Left colon (tissue), 2 donors: ENCODE data around the gene SUN2. TPM values are rescaled to one million over a fixed set of nuclear protein-coding genes. Genes with fewer than 3 reads are reported as not detected.
A peak's percentile ranks its signal among the peaks of the same experiment; 100 is the strongest.
"Not testable (repeated sequence)": the region's sequence is repeated elsewhere in the genome, so short reads cannot be mapped to it uniquely, and the experiment has no call there.

Experiments
- ATAC-seq: fragments of 200-7000 bp; cut with Tn5 transposase; one replicate; pipeline ENCODE4 v1.9.1; 2020; ENCODE audit warnings: mild to moderate bottlenecking, moderate library complexity
- DNase-seq, 2 donors: peaks; one replicate each; pipeline ENCODE4 v3.0.0-alpha.2; 2020
- intact Hi-C, 2 donors: fragments of 100-400 bp; cut with DNase I in 1 of 2; cut with micrococcal nuclease in 1 of 2; formaldehyde crosslinking; loops; one replicate each; pipeline versions ENCODE4 v1.11.2 to v1.14.0; 2022; cut with DNase I, micrococcal nuclease
- long read RNA-seq: library from polyadenylated mRNA; unstranded; transcript quantifications from one replicate; pipeline ENCODE4 v2.0.0, GENCODE V29; 2021
- total RNA-seq, 2 donors: library from RNA; stranded (reverse); fragmentation: NEBNext Ultra II Directional; extraction: Animal tissue kit (Norgen Biotek cat#: 25700); gene quantifications; one replicate each; pipeline ENCODE4 v1.2.1, GENCODE V29; 2021
- donor health status: DM: no; HTN: no; CAD: no.
- donor health status: DM: yes; HTN: yes; CAD: no.

The SUN2 gene, protein sequence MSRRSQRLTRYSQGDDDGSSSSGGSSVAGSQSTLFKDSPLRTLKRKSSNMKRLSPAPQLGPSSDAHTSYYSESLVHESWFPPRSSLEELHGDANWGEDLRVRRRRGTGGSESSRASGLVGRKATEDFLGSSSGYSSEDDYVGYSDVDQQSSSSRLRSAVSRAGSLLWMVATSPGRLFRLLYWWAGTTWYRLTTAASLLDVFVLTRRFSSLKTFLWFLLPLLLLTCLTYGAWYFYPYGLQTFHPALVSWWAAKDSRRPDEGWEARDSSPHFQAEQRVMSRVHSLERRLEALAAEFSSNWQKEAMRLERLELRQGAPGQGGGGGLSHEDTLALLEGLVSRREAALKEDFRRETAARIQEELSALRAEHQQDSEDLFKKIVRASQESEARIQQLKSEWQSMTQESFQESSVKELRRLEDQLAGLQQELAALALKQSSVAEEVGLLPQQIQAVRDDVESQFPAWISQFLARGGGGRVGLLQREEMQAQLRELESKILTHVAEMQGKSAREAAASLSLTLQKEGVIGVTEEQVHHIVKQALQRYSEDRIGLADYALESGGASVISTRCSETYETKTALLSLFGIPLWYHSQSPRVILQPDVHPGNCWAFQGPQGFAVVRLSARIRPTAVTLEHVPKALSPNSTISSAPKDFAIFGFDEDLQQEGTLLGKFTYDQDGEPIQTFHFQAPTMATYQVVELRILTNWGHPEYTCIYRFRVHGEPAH
- 100 to 1,000 TPM; 143 to 148 TPM for total RNA-seq
- long read RNA-seq, full-length matches to known transcripts = 1 of 222 reads
- long read RNA-seq, partial matches to known transcripts = 94 of 222 reads
- long read RNA-seq, other reads (novel, unspliced or antisense) = 127 of 222 reads

DNA sequence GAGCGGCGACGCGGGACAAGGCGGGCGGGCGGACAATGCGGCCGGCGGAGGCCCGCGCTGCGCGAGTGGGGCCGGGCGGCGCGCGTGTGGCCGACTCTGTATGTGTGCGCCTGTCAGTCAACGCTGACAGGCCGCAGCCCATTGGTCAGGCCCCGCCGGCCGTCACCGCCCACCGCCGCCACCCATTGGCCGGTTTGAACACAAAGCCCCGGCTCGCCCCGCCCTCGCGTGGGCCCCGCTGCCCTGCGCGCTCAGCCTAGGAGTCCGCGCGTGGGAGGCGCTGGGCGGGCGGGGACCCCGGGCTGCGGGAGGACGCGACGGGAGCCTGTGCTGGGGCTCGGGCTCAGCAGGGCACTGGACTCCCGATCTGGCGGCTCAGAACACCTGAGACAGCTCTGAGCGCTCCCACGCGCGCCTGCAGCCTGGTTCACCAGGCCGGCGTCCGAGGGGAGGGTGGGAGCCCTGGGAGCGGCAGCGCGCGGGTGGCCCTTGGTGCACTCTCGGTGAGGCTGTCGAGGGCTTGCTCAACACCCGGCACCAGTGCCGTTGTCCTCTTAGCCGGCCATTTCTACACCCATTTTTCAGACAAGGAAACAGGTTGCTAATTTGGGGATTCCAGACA lies at the start of gene SUN2:
TSS of gene SUN2 (minus strand) at position 88 of the 622 bp plus-strand sequence. CDS start 3,370 bp downstream, outside the sequence.
- ATAC-seq = peak; percentile 70
- intact Hi-C loops = no loop called here

DNA sequence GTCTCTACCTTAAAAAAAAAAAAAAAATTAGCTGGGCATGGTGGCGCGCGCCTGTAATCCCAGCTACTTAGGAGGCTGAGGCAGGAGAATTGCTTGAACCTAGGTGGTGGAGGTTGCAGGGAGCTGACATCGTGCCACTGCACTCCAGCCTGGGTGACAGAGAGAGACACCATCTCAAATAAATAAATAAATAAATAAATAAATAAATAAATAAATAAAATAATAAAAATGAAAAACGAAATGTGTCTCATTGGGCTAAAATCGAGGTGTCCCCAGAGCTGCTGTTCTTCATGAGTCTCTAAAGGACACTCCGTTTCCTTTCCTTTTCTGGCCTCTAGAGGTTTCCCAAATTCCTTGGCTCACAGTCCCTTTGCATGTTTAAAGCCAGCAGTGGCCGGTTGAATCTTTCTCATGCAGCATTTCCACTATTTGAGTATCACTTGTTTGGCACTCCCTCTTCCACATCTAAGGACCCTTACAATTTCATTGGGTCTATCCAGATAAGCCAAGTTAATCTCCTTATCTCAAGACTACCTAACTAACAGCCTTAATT lies 49.3 kb upstream of the SUN2 start:
- intact Hi-C loops, ATAC-seq, DNase-seq: not testable (repeated sequence)

More for the DNA sequence above, at the start of gene SUN2:
- peak; percentile 94 to 96 for DNase-seq

DNA sequence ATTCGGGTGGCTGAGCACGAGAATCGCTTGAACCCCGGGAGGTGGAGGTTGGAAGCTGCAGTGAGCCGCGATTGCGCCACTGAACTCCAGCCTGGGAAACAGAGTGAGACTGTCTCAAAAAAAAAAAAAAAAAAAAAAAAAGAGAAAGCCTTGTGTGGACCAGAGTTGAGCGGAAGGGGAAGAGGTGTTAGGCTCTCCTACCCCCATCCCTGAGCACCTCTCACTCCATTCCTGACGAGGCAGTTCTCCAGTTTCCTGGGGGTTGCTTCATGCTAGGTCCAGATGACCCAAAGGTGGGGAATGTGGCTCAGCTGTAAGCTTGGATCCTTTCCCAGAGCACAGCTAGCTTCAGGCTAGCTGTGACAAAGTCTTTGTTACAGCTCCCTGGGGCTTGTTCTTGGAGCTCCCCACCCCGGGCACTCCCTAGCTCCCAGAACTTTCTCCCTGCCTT lies 46.9 kb upstream of the SUN2 start:
- peak; percentile 40 for ATAC-seq
- no peak for DNase-seq
- intact Hi-C loops = no loop called here

DNA sequence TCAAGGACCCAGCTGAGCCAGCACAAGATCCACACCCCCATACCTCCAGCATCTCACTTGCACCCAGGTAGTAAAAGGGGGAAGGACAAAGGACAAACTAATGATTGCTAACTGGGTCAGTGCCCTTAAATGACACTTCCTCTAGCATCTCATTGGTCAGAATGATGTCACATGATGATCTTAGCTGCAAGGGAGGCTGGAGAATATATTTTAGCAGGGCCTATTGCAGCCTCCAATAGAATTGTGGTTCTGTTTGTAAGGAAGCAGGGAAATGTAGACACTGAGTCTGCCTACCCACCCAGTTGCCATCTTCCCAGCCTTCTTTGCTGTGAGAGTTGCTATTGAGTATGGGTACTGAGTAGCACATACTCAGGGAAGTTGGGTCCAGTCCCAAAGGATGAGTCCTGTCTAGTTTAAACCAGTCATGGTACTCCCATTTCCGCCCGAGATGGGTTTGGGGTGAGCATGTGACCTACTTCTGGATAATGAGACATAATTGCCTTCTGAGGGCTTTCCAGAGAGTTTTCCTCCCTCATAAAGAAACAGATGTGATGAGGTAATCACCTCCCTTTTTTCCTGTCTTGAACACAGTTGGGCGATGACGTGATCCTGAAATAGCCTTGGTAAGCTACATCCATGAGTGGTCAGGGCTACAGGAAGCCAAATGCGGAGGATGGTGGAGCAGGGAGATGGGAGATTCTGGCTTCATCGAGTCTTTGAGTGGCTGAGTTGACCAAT lies 43.6 kb upstream of the SUN2 start:
- no peak for ATAC-seq
- intact Hi-C loops = no loop called here

DNA sequence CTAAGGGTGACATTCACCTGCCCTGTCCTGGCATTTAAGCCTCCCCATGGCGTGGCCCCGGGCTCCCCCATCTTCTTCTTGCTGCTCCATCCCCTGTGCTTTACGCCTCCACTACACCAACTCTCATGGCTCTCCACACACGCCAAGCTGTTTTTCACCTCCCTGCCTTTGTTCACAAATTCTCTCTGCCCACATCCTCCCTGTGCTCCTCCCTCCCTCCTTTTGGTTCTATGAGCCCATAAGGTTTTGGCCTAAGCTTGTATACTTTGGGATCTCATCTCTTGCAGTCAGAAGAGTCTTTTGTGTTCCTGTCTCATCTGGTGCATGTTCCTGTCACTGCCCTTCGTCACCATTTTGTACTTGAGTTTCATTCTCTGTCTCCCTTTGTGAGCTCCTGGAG lies 42.7 kb upstream of the SUN2 start:
- no peak for DNase-seq
- no peak for ATAC-seq
- intact Hi-C loops = no loop called here

More for the DNA sequence above, 43.6 kb upstream of the SUN2 start:
- DNase-seq = no peak

DNA sequence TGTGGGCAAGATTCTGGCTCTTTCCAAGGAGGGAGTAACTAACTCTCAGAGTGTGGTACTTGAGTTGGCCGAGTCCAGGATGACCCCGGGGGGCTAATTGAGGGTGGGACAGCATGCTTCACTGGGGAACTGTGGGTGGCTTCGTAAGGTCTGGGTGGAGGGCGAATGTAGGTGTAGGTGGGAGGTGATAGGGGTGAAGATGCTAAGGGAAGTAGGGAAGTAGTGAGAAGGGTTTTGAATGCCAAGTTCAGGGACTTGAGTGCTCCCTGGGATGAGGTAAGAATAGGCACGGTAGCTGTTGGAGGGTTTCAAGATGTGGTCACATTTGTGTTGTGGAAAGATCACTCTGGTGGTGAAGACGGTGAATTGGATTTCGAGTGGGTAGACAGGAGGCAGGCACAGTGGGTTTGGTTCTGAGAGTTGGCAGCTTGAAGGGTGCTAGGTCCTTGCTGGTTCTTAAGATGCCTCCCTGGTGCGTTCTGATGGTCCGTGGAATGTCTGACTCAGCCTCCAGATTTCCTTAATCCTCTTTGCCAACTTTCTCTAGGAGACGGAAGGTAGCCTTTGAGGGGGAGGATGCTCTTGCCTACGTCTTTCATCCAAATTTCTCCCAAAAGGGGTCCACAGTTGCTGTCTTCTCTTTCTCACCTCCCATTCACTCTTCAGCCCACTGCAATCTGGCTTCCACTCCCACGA lies 40.6 kb upstream of the SUN2 start:
- DNase-seq (no peak), ATAC-seq (no peak)
- intact Hi-C loops = no loop called here

DNA sequence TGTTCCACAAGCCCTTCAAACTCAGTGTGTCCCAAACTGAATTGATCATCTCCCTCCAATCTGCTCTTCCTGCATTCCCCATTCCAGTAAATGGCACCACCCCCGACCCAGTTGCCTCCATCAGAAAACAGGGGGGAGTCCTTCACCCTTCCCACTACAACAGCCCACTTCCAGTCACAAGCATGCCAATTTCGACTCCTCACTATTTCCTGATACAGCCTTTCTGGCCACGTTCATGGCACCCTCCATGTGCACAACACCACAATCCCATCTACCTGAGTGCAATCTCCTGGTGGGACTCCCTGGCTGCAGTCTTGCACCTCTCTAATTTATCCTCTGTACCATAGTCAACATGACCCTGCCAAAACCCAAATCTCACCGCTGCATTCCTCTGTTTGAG lies 39.8 kb upstream of the SUN2 start:
- DNase-seq (no peak), ATAC-seq (no peak)
- intact Hi-C loops = no loop called here

DNA sequence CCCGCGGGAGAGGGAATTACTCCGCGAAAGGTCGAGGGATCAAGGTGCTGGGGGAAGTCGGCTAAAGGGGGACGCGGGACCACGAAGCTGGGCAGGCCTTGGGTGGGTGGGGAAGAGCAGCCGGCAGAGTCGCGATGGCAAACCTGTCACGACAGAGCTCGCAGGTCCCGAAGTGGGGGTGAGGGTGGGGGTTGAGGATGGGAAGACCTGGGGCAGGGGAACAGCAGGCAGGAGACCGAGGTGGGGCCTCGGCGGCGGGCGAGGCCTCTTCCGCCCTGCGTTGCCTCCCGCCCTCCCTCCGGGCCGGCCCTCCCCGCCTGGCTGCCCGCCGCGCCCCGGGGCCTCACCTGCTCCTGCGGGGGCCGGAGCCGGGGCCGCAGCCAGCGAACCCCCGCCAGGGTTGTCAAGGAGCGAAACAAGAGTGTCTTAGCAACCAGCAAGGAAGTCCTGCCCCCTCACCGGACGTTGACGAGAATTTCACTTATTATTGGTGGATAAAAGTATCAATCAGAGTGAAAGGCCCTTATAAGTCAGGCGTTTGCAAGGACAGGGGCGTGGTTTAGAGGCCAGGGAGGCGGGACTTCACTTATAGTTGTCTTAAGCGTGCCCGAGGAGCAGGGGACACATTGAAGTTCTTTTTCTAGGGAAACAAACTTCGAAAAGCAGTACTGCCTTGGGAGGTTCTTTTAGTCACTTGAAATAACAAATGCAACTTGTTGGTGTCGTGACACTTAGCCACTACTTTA lies 38.1 kb upstream of the SUN2 start, which contains the start of gene DNAL4:
TSS of gene DNAL4 (minus strand) at position 423 of the 746 bp plus-strand sequence. CDS start 11,412 bp downstream, outside the sequence.
- peak; percentile 99 for ATAC-seq
- intact Hi-C loops = no loop called here
- DNase-seq = peak; percentile 96 to 97

DNA sequence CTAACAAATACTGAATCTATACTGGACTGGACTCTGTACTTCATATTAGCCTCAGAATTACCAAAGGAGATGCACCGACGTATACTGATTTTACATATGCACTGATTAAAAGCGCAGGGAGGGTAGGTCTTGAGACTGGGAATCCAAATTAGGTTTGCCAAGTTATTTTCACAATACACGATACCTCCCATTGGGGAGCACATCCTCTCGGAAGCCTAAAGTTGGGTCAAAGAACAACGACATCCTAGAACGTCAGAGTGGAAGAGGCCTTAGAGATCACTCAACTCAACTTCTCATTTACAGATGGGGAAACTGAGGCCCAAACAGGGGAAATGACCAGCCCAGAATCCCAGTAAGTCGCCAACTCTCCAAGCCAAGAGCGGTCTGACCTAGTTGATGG lies 37.5 kb upstream of the SUN2 start:
- intact Hi-C loops = no loop called here
- DNase-seq (no peak), ATAC-seq (no peak)

DNA sequence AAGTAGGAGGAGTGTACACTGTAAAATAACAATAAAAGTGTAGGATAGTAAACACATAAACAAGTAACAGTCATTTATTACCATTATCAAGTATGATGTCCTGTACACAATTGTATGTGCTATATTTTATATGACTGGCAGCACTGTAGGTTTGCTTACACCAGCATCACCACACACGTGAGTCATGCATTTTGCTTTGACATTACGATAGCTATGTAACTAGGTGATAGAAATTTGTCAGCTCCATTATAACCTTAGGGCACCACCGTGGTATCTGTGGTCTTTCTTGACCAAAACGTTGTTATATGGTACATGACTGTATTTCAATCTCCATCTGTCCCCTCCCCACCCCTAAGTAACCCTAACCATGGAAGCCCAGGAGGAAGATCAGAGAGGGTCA lies 37.0 kb upstream of the SUN2 start:
- intact Hi-C loops = no loop called here
- no peak for DNase-seq
- ATAC-seq = no peak

DNA sequence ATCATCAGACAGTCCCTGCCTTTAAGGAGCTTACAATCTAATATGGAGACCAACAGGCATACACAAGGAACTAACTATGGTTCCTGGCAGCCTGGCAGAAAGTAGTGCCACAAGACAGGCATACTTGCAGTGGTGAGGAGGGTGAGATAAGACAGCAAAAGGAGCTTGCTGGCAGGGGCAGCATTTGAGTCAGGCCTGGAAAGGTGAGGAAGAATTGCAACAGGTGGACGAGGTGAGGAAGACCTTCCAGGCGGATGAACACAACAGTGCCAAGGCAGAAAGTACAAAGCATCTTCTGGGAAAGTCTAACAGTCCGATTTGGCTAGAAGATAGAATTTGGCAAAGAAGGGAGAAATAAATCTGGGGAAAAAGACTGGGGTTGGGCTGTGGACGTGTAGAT lies 33.8 kb upstream of the SUN2 start:
- no peak for ATAC-seq
- intact Hi-C loops = loop anchor here in 1 of 2 donors (10.0 kb wide), 1 partner anchor 55 kb away; the partner anchor contains the start of gene NPTXR

DNA sequence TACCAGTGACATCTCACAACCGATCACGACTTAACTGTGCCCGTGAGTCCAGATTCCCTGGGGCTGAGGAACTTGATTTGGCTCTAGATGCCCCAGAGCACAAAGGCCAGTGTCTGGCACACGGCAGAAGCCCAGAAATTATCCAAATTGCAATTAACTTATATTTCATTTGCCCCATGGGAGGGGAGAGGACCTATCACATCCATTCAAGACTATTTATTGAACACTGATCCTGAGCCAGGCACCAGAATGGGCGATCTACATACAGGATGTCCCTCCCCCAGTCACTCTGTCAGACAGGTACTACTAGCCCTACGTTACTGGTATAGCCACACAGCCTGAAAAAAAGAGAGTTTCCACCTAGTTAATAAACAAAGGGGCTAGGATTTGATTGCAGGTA lies 33.0 kb upstream of the SUN2 start:
- ATAC-seq = no peak
- intact Hi-C loops = loop anchor here in 1 of 2 donors (10.0 kb wide), 1 partner anchor 56 kb away; the partner anchor contains the start of gene NPTXR
- no peak for DNase-seq

More for the DNA sequence above, 33.8 kb upstream of the SUN2 start:
- DNase-seq = no peak

DNA sequence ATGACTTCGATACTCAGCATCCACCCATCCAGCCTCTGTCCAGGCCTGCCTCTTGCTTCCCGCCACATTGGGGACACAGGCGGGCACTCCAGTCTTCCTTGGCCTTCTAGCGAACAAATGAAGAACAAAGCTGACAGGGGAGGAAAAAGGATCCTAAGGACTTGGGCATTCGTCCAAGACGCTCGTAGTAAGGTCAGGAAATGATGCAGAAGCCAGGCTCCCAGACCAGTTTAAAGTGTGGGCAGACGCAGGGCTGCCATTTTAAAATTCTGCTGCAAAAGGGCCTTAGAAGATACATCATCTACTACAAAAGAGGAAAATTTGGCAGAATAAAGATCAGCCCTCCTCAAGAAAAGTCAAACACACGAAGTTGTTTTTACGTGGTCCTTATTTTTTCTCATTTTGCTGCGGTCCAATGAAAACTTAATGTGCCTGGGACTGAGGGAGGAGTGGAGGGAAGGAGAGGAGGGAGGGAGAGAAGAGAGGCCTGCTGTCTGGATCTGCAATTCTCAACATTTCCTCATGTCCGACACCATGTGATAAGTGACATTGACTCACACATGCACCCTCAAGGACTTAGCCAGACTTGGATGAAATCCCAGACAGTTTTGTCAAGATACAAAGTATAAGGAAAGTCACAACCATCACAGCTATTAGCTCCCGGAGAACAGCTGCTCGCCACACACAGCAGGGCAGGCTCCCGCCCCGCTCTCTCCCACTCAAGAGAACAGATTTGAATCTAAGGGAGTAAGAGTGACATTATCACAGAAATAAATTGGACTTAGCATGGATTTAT lies 32.4 kb upstream of the SUN2 start:
- no peak for DNase-seq
- intact Hi-C loops = loop anchor here in 1 of 2 donors (10.0 kb wide), 1 partner anchor 57 kb away; the partner anchor contains the start of gene NPTXR

DNA sequence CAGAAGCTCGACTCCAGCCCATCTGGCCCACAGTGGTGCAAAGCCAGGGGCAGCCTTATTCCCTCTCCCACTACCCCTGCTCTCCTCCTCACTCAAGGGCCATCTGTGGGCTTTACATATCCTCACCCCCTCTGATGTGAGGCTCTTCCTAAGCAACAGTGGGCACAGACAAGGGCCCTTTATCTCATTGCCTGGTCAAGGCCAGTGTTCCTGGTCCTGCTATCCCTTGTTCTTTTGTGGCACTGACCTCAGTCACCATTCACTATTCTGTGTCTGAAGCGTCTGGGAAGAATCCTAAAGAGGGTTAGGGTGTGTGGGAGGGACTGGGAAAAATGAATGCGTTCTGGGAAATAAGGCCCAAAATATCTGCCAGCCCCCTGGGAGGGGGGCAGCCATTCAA lies 30.8 kb upstream of the SUN2 start:
- ATAC-seq = no peak
- intact Hi-C loops = loop anchor here in 1 of 2 donors (10.0 kb wide), 1 partner anchor 58 kb away; the partner anchor contains the start of gene NPTXR
- DNase-seq = no peak

More for the DNA sequence above, 32.4 kb upstream of the SUN2 start:
- peak; percentile 84 for ATAC-seq

DNA sequence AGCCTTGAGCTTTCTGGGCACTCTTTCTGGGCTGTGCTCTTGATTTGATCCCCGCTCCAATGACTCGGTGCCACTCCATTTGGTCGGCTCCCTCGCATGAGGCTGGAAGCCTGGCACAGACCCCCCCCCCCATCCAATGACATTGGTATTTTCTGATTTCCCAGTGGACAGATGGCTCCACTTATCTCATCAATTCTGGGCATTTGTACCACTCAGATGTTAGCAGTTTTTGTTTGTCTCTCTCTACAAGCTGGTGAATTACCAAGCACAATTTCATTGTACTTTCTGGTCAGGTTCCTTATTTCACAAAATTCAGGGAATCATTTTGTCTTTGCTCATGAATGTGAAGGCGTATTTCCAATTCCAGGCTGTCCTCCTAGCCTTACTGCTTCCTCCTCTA lies 29.1 kb upstream of the SUN2 start:
- no peak for ATAC-seq
- intact Hi-C loops = loop anchor here in 1 of 2 donors (10.0 kb wide), 1 partner anchor 60 kb away; the partner anchor contains the start of gene NPTXR
- no peak for DNase-seq

DNA sequence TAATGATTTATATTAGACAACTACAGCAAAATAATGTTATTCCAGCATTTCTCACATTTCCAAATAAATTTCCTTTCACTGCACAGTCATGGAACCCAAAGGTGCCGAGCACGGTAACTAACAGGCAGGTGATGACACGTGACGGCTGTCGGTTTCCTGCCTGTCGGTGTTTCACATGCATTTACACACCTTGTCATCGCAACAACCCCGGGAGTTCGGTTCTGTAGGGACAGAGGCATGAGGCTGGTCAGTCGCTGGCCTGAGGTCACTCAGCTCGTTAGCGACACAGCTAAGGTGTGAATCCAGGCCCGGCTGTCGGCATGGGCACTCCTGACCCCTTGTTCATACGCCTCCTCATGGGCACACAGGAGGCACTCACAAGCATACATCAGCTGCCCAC lies 28.2 kb upstream of the SUN2 start:
- no peak for ATAC-seq
- intact Hi-C loops = loop anchor here in 1 of 2 donors (10.0 kb wide), 1 partner anchor 61 kb away; the partner anchor contains the start of gene NPTXR
- DNase-seq = no peak
